Measurements from ENCODE around the gene MICAL2. TPM values are rescaled to one million over a fixed set of nuclear protein-coding genes. Genes with fewer than 3 reads are reported as not detected.

The MICAL2 gene
- total and polyA plus RNA-seq, 2 donors (not counting 3 experiments of a cell fraction or from before 2014, with no cell fraction given) = 67.6 to 200 TPM

- ChIA-PET CTCF (interaction anchor here (1.0 to 3.3 kb wide), 3 partner anchors 23 to 77 kb away, joined by 3 to 22 read pairs (median 6); no protein-coding TSS in a partner anchor), POLR2A (no interaction called here)
- Histone ChIP-seq H3K4me3 (replicated peaks in 1 of 3; ENCODE audit: insufficient read depth in 1 of 3, low read depth in 1 of 3, low read length in 3 of 3) (no peak overlapping the region), H3K27me3 (ENCODE audit: control insufficient read depth in 2 of 2, insufficient read depth in 2 of 2, low read length in 2 of 2) (no peaks in the 10 kb centered on the region), H4K20me1 (replicated peaks; ENCODE audit: control insufficient read depth, extremely low read depth, insufficient read depth, low read length) (no peaks in the 10 kb centered on the region), H3K9me3 (replicated peaks; ENCODE audit: control insufficient read depth, insufficient read depth, low read length) (no peaks in the 10 kb centered on the region), H3K9me1 (replicated peaks; ENCODE audit: control insufficient read depth, extremely low read depth, insufficient read depth, low read length) (no peaks in the 10 kb centered on the region), H3K27ac (ENCODE audit: insufficient read depth, low read depth, low read length) (no peak overlapping the region), H3K79me2 (ENCODE audit: control insufficient read depth, insufficient read depth, low read length) (peaks cover 14% of the 10 kb centered on the region), H3K36me3 (ENCODE audit: control insufficient read depth in 2 of 2, extremely low read depth in 1 of 2, insufficient read depth in 2 of 2, low read length in 2 of 2) (peaks cover 7 to 10% of the 10 kb centered on the region in 2 experiments), H2AFZ (ENCODE audit: low read depth, low read length) (no peak overlapping the region), H3K4me1 (ENCODE audit: control insufficient read depth, extremely low read depth, insufficient read depth, low read length) (peaks cover 44% of the 10 kb centered on the region), H3K4me2 (ENCODE audit: insufficient read depth, low read length) (no peak overlapping the region), H3K9ac (replicated peaks; ENCODE audit: extremely low read depth, insufficient read depth, low read length) (no peak overlapping the region)
- intact Hi-C loops (cut with micrococcal nuclease) = no loop called here
- DNase-seq (ENCODE audit: low read depth, low spot score) = peak; percentile 47
- TF ChIP-seq JUN (IDR thresholded peaks at IDR 0.05; ENCODE audit: borderline replicate concordance, insufficient read depth, insufficient read length, low read depth) = no peak
- TF ChIP-seq, protein P1, sequence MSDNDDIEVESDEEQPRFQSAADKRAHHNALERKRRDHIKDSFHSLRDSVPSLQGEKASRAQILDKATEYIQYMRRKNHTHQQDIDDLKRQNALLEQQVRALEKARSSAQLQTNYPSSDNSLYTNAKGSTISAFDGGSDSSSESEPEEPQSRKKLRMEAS (IDR thresholded peaks at IDR 0.05; ENCODE audit: insufficient read depth, insufficient read length) = no peak
- no peak for TF ChIP-seq MYC (IDR thresholded peaks at IDR 0.05; ENCODE audit: low read depth, low read length)
- TF ChIP-seq GATA2 (IDR thresholded peaks at IDR 0.05; ENCODE audit: insufficient read depth, insufficient read length, low read depth, low read length) = no peak
- no peak for TF ChIP-seq EZH2 (IDR thresholded peaks at IDR 0.05; ENCODE audit: borderline replicate concordance, low read depth, low read length, severe bottlenecking)
- no peak for TF ChIP-seq CTCF (IDR thresholded peaks at IDR 0.05; ENCODE audit: extremely low read depth in 1 of 2, insufficient read depth in 1 of 2, low read depth in 1 of 2, low read length in 2 of 2)
- no peak for TF ChIP-seq FOS (IDR thresholded peaks at IDR 0.05; ENCODE audit: borderline replicate concordance, insufficient read depth, low read length)
- no peak for TF ChIP-seq POLR2A (IDR thresholded peaks at IDR 0.05; ENCODE audit: low read depth, low read length)
- TF ChIP-seq POLR2AphosphoS5 (IDR thresholded peaks at IDR 0.05; ENCODE audit: insufficient read depth, low read depth, low read length) = no peak
- dilution Hi-C loops (cut with MboI; ENCODE audit: extremely low pct_ligation_motif_present, low sequenced_read_pairs) = no loop called here
- BruUV-seq (replicated peaks) = no TSS peak
- peak; percentile 49 for FAIRE-seq
Measured at GRCh38 chr11:12159351-12160099, 49.1 kb downstream of the MICAL2 start.

All from endothelial cell of umbilical vein (primary cell).